ENCODE measurements around the gene IL12RB2.
"Not testable (repeated sequence)": the region's sequence is repeated elsewhere in the genome, so short reads cannot be mapped to it uniquely, and the experiment has no call there.

The IL12RB2 gene

GRCh38 chr1:67352211-67352610, 44.5 kb downstream of the IL12RB2 start:
- DNase-seq = no peak

- DNase-seq = no peak
Measured at GRCh38 chr1:67355745-67356424, 48.2 kb downstream of the IL12RB2 start.

GRCh38 chr1:67359592-67359991, 51.9 kb downstream of the IL12RB2 start:
- no peak for DNase-seq

GRCh38 chr1:67361641-67362040, 54.0 kb downstream of the IL12RB2 start:
- no peak for DNase-seq

GRCh38 chr1:67367370-67368045, 59.8 kb downstream of the IL12RB2 start:
- DNase-seq = no peak

GRCh38 chr1:67368046-67368514, 60.4 kb downstream of the IL12RB2 start:
- DNase-seq = no peak

GRCh38 chr1:67371043-67371442, 63.4 kb downstream of the IL12RB2 start:
- no peak for DNase-seq

GRCh38 chr1:67371681-67372080, 64.0 kb downstream of the IL12RB2 start:
- DNase-seq = no peak

- DNase-seq = no peak
Measured at GRCh38 chr1:67372136-67372535, 64.5 kb downstream of the IL12RB2 start.

- DNase-seq = no peak
Measured at GRCh38 chr1:67372898-67373297, 65.2 kb downstream of the IL12RB2 start.

- DNase-seq = no peak
Measured at GRCh38 chr1:67376381-67376780, 68.7 kb downstream of the IL12RB2 start.

- no peak for DNase-seq
Measured at GRCh38 chr1:67377253-67377652, 69.6 kb downstream of the IL12RB2 start.

- DNase-seq = no peak
Measured at GRCh38 chr1:67381154-67381553, 73.5 kb downstream of the IL12RB2 start.

- no peak for DNase-seq
Measured at GRCh38 chr1:67382292-67382691, 74.6 kb downstream of the IL12RB2 start.

- no peak for DNase-seq
Measured at GRCh38 chr1:67383999-67384638, 76.4 kb downstream of the IL12RB2 start.

- DNase-seq = no peak
Measured at GRCh38 chr1:67390041-67390887, 82.6 kb downstream of the IL12RB2 start.

- no peak for DNase-seq
Measured at GRCh38 chr1:67393240-67393639, 85.6 kb downstream of the IL12RB2 start.

- no peak for DNase-seq
Measured at GRCh38 chr1:67393737-67394136, 86.1 kb downstream of the IL12RB2 start.

- DNase-seq = no peak
Measured at GRCh38 chr1:67394548-67394947, 86.9 kb downstream of the IL12RB2 start.

GRCh38 chr1:67399199-67399993, 91.7 kb downstream of the IL12RB2 start:
- DNase-seq = no peak

GRCh38 chr1:67400029-67400786, 92.5 kb downstream of the IL12RB2 start:
- DNase-seq = not testable (repeated sequence)
